Measurements from ENCODE around the gene SLC30A2. TPM values are rescaled to one million over a fixed set of nuclear protein-coding genes. Genes with fewer than 3 reads are reported as not detected.

Gene SLC30A2
- total and polyA plus RNA-seq, 4 experiments from 2014 or later: not detected

GRCh38 chr1:26084844-26085243 is 38.9 kb upstream of the SLC30A2 start:
- Histone ChIP-seq H3K27ac (ENCODE audit: low read depth, low read length) (no peak overlapping the region), H3K36me3 (ENCODE audit: insufficient read depth, low read length) (no peaks in the 10 kb centered on the region), H3K27me3 (ENCODE audit: insufficient read depth, low read length) (peaks cover 4% of the 10 kb centered on the region), H3K4me1 (ENCODE audit: insufficient read depth, low read length) (no peaks in the 10 kb centered on the region), H3K4me3 (ENCODE audit: low read length in 2 of 2) (no peak overlapping the region), H3K9me3 (ENCODE audit: control insufficient read depth in 1 of 2, low read length in 2 of 2) (no peaks in the 10 kb centered on the region)
- Mint-ChIP-seq H3K4me3 (no peak overlapping the region), H3K9me3 (peaks cover 0 to 2% (median 0%) of the 10 kb centered on the region in 8 donors), H3K36me3 (no peaks in the 10 kb centered on the region), H3K27me3 (peaks cover 11 to 22% of the 10 kb centered on the region in 2 donors), H3K4me1 (no peaks in the 10 kb centered on the region), H3K27ac (no peak overlapping the region)
- ChIA-PET POLR2A (ENCODE audit: partially characterized antibody) (interaction anchor here (0.6 kb wide), 1 partner anchor 75 kb away, joined by 5 read pairs; no protein-coding TSS in a partner anchor), CTCF (ENCODE audit: partially characterized antibody) (no interaction called here)
- no peak for DNase-seq
- intact Hi-C loops (cut with micrococcal nuclease): no loop called here

GRCh38 chr1:26084091-26084561 is 38.2 kb upstream of the SLC30A2 start:
- peaks cover 0 to 2% (median 0%) of the 10 kb centered on the region in 8 donors for H3K9me3 Mint-ChIP-seq
- Histone ChIP-seq H3K36me3 (ENCODE audit: insufficient read depth, low read length) (no peaks in the 10 kb centered on the region), H3K4me1 (ENCODE audit: insufficient read depth, low read length) (no peaks in the 10 kb centered on the region), H3K4me3 (ENCODE audit: low read length in 2 of 2) (no peak overlapping the region), H3K9me3 (ENCODE audit: control insufficient read depth in 1 of 2, low read length in 2 of 2) (no peaks in the 10 kb centered on the region), H3K27me3 (ENCODE audit: insufficient read depth, low read length) (peaks cover 4% of the 10 kb centered on the region), H3K27ac (ENCODE audit: low read depth, low read length) (no peak overlapping the region)
- no peaks in the 10 kb centered on the region for H3K36me3 Mint-ChIP-seq
- H3K4me3 Mint-ChIP-seq: no peak overlapping the region
- POLR2A ChIA-PET (ENCODE audit: partially characterized antibody): no interaction called here
- H3K4me1 Mint-ChIP-seq: no peaks in the 10 kb centered on the region
- CTCF ChIA-PET (ENCODE audit: partially characterized antibody): interaction anchor here (1.0 to 1.9 kb wide), 2 partner anchors 15 to 61 kb away, joined by 3 to 5 read pairs; no protein-coding TSS in a partner anchor
- DNase-seq: no peak
- H3K27me3 Mint-ChIP-seq: peaks cover 10 to 19% of the 10 kb centered on the region in 2 donors
- no peak overlapping the region for H3K27ac Mint-ChIP-seq
- intact Hi-C loops (cut with micrococcal nuclease): no loop called here

- no peak overlapping the region for H3K4me3 ChIP-seq (ENCODE audit: low read length in 2 of 2)
- intact Hi-C loops (cut with micrococcal nuclease): no loop called here
- H3K27ac Mint-ChIP-seq: no peak overlapping the region
Measured at GRCh38 chr1:26083208-26083607, 37.3 kb upstream of the SLC30A2 start.

GRCh38 chr1:26082020-26082350 is 36.1 kb upstream of the SLC30A2 start:
- Histone ChIP-seq H3K9me3 (ENCODE audit: control insufficient read depth in 1 of 2, low read length in 2 of 2) (no peaks in the 10 kb centered on the region), H3K4me3 (ENCODE audit: low read length in 2 of 2) (no peak overlapping the region), H3K27me3 (ENCODE audit: insufficient read depth, low read length) (peaks cover 4% of the 10 kb centered on the region), H3K27ac (ENCODE audit: low read depth, low read length) (no peak overlapping the region), H3K36me3 (ENCODE audit: insufficient read depth, low read length) (no peaks in the 10 kb centered on the region), H3K4me1 (ENCODE audit: insufficient read depth, low read length) (no peaks in the 10 kb centered on the region)
- H3K36me3 Mint-ChIP-seq: no peaks in the 10 kb centered on the region
- no peak for DNase-seq
- H3K27me3 Mint-ChIP-seq: peaks cover 11 to 30% of the 10 kb centered on the region in 2 donors
- POLR2A ChIA-PET (ENCODE audit: partially characterized antibody): no interaction called here
- CTCF ChIA-PET (ENCODE audit: partially characterized antibody): no interaction called here
- no peak overlapping the region for H3K4me3 Mint-ChIP-seq
- intact Hi-C loops (cut with micrococcal nuclease): no loop called here
- no peaks in the 10 kb centered on the region for H3K4me1 Mint-ChIP-seq
- H3K9me3 Mint-ChIP-seq: peaks cover 0 to 3% (median 0%) of the 10 kb centered on the region in 8 donors
- H3K27ac Mint-ChIP-seq: no peak overlapping the region

More at GRCh38 chr1:26083208-26083607, 37.3 kb upstream of the SLC30A2 start:
- no peak overlapping the region for H3K27ac ChIP-seq (ENCODE audit: low read depth, low read length)
- Mint-ChIP-seq H3K4me3 (no peak overlapping the region), H3K9me3 (no peaks in the 10 kb centered on the region), H3K27me3 (peaks cover 10 to 24% of the 10 kb centered on the region in 2 donors), H3K4me1 (no peaks in the 10 kb centered on the region), H3K36me3 (no peaks in the 10 kb centered on the region)
- H3K36me3 ChIP-seq (ENCODE audit: insufficient read depth, low read length): no peaks in the 10 kb centered on the region
- H3K4me1 ChIP-seq (ENCODE audit: insufficient read depth, low read length): no peaks in the 10 kb centered on the region
- peaks cover 4% of the 10 kb centered on the region for H3K27me3 ChIP-seq (ENCODE audit: insufficient read depth, low read length)
- ChIA-PET POLR2A (ENCODE audit: partially characterized antibody) (no interaction called here), CTCF (ENCODE audit: partially characterized antibody) (interaction anchor here (1.9 kb wide), 1 partner anchor 62 kb away, joined by 5 read pairs; no protein-coding TSS in a partner anchor)
- no peak for DNase-seq
- no peaks in the 10 kb centered on the region for H3K9me3 ChIP-seq (ENCODE audit: control insufficient read depth in 1 of 2, low read length in 2 of 2)

- DNase-seq: no peak
- Histone ChIP-seq H3K4me1 (ENCODE audit: insufficient read depth, low read length) (no peaks in the 10 kb centered on the region), H3K36me3 (ENCODE audit: insufficient read depth, low read length) (no peaks in the 10 kb centered on the region), H3K9me3 (ENCODE audit: control insufficient read depth in 1 of 2, low read length in 2 of 2) (no peaks in the 10 kb centered on the region), H3K27me3 (ENCODE audit: insufficient read depth, low read length) (peaks cover 4% of the 10 kb centered on the region), H3K4me3 (ENCODE audit: low read length in 2 of 2) (no peak overlapping the region), H3K27ac (ENCODE audit: low read depth, low read length) (no peak overlapping the region)
- no peak overlapping the region for H3K27ac Mint-ChIP-seq
- POLR2A ChIA-PET (ENCODE audit: partially characterized antibody): no interaction called here
- H3K9me3 Mint-ChIP-seq: peaks cover 0 to 3% (median 0%) of the 10 kb centered on the region in 8 donors
- H3K36me3 Mint-ChIP-seq: no peaks in the 10 kb centered on the region
- intact Hi-C loops (cut with micrococcal nuclease): no loop called here
- H3K27me3 Mint-ChIP-seq: peaks cover 12 to 29% of the 10 kb centered on the region in 2 donors
- no peaks in the 10 kb centered on the region for H3K4me1 Mint-ChIP-seq
- CTCF ChIA-PET (ENCODE audit: partially characterized antibody): no interaction called here
- no peak overlapping the region for H3K4me3 Mint-ChIP-seq
Measured at GRCh38 chr1:26081267-26082019, 35.5 kb upstream of the SLC30A2 start.

- no peak overlapping the region for H3K4me3 ChIP-seq (ENCODE audit: low read length in 2 of 2)
- CTCF ChIA-PET (ENCODE audit: partially characterized antibody): no interaction called here
- H3K9me3 ChIP-seq (ENCODE audit: control insufficient read depth in 1 of 2, low read length in 2 of 2): no peaks in the 10 kb centered on the region
- no peaks in the 10 kb centered on the region for H3K36me3 ChIP-seq (ENCODE audit: insufficient read depth, low read length)
- POLR2A ChIA-PET (ENCODE audit: partially characterized antibody): no interaction called here
- H3K27ac ChIP-seq (ENCODE audit: low read depth, low read length): no peak overlapping the region
- Mint-ChIP-seq H3K4me3 (no peak overlapping the region), H3K9me3 (peaks cover 0 to 3% (median 0%) of the 10 kb centered on the region in 8 donors), H3K27ac (no peak overlapping the region), H3K4me1 (peaks cover 5 to 10% (median 8%) of the 10 kb centered on the region in 4 donors), H3K27me3 (peaks cover 10 to 36% of the 10 kb centered on the region in 2 donors), H3K36me3 (no peaks in the 10 kb centered on the region)
- H3K27me3 ChIP-seq (ENCODE audit: insufficient read depth, low read length): peaks cover 4% of the 10 kb centered on the region
- H3K4me1 ChIP-seq (ENCODE audit: insufficient read depth, low read length): peaks cover 9% of the 10 kb centered on the region
- no peak for DNase-seq
- intact Hi-C loops (cut with micrococcal nuclease): no loop called here
Measured at GRCh38 chr1:26079960-26080814, 34.3 kb upstream of the SLC30A2 start.

- H3K4me1 Mint-ChIP-seq: peaks cover 5 to 10% (median 9%) of the 10 kb centered on the region in 4 donors
- peaks cover 4% of the 10 kb centered on the region for H3K27me3 ChIP-seq (ENCODE audit: insufficient read depth, low read length)
- H3K27ac ChIP-seq (ENCODE audit: low read depth, low read length): no peak overlapping the region
- H3K9me3 Mint-ChIP-seq: peaks cover 0 to 3% (median 0%) of the 10 kb centered on the region in 8 donors
- H3K4me1 ChIP-seq (ENCODE audit: insufficient read depth, low read length): peaks cover 9% of the 10 kb centered on the region
- H3K9me3 ChIP-seq (ENCODE audit: control insufficient read depth in 1 of 2, low read length in 2 of 2): no peaks in the 10 kb centered on the region
- H3K27me3 Mint-ChIP-seq: peaks cover 11 to 30% of the 10 kb centered on the region in 2 donors
- POLR2A ChIA-PET (ENCODE audit: partially characterized antibody): no interaction called here
- intact Hi-C loops (cut with micrococcal nuclease): no loop called here
- H3K4me3 Mint-ChIP-seq: no peak overlapping the region
- no peaks in the 10 kb centered on the region for H3K36me3 Mint-ChIP-seq
- no peak overlapping the region for H3K4me3 ChIP-seq (ENCODE audit: low read length in 2 of 2)
- no peak overlapping the region for H3K27ac Mint-ChIP-seq
- CTCF ChIA-PET (ENCODE audit: partially characterized antibody): no interaction called here
- DNase-seq: no peak
- no peaks in the 10 kb centered on the region for H3K36me3 ChIP-seq (ENCODE audit: insufficient read depth, low read length)
Measured at GRCh38 chr1:26079178-26079563, 33.3 kb upstream of the SLC30A2 start.
